ENCODE measurements around the gene ACKR4.
"Not testable (repeated sequence)": the region's sequence is repeated elsewhere in the genome, so short reads cannot be mapped to it uniquely, and the experiment has no call there.

The ACKR4 gene

DNA sequence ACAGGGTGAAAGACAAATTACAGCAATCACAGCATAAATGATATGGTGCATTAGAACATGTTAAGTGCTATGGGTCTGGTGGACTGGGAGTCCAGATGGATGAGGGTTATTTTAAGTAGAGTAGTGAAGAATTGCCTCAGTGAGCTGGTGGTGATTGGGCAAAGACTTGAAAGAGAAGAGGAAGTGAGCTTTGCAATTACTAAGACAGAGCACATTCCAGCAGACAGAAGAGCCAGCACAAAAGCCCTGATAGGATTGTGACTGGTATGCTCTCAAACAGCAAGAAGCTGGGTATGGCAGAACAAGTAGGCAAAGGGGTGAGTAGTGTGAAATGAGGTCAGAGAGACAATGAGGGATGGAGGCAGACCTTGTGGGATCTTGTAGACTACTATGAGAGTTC is 2.1 kb upstream of the ACKR4 start:
- DNase-seq = no peak

DNA sequence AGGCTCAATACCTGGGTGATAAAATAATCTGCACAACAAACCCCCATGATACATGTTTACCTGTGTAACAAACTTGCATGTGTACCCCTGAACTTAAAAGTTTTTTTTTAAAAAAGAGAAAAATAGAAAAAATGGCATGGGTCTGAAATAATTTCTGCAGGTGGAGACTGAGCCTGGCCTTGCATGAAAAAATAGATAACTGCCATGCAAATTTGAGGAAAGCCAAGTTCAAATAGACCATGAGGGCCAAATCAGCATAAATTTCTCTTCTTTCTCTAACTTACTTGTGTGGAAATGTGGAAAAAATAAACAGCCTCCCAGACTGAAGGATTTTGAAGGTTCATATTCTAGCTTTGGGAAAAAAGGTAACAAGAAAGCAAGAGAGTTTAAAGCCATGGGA is 744 bp upstream of the ACKR4 start:
- DNase-seq = peak in 1 of 2 experiments; percentile 38

GRCh38 chr3:132597660-132598059 is 590 bp downstream of the ACKR4 start:
- DNase-seq = no peak

DNA sequence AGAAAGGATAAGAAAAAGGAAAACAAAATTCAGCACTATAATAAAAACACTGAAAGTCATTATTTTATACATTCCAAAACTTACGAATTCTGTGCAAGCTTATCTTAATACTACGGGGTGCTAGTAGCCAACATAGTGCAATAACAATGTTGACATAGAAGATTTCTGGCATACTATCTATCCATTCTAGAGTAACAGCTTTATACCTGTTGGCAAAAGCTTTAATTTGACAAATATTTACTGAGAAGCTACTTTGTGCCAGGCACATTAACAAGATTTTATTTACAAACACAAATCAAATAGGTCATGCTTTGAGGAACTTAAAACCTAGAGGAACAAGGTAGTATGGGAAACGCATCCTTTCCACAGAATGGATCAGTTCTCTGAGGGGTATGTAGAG is 1.1 kb downstream of the ACKR4 start:
- DNase-seq = no peak

GRCh38 chr3:132600614-132601013 is 3.5 kb downstream of the ACKR4 start:
- not testable (repeated sequence) for DNase-seq

DNA sequence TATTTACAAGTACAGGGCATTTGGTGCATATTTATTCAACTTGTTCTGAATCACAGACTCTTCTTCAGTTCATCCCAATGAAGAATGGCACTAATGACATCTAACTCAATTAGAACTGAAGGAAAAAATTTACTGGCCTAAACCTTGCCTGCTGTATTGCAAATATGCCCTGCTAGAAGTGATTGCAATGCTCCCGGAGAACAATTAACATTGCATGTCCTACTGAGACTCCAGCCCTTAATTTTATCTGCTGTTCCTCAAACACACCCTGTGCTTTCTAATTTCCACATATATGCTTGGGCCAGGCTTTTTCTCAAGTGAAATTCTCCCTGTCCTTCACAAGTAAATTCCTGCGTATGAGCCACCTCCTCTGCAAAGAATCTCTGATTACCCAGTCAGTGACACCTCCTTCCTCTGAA is 8.3 kb downstream of the ACKR4 start:
- no peak for DNase-seq

- no peak for DNase-seq
These were observed 9.0 kb downstream of the ACKR4 start for GRCh38 chr3:132606085-132606484.

- DNase-seq = not testable (repeated sequence)
These were observed 9.6 kb downstream of the ACKR4 start for GRCh38 chr3:132606620-132607019.

GRCh38 chr3:132615301-132615700 is 18.2 kb downstream of the ACKR4 start:
- DNase-seq = not testable (repeated sequence)

DNA sequence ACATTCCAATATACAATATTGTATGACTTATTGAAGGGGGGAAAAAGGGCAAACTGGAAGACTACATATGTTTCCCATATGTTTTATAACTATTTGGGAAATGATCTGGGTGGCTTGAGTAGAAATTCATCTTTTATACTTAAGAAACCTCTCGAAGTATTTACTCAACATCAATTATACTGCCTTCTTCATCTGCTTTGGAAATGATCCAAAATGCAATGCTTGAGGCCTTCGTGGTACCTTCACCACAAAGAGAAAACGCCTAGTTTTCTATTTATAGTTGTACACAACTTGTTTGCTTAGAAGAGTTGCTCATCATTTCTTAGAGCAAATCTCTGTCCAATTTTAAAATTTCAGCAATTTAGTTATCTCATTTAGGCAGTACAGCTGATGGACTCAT is 18.8 kb downstream of the ACKR4 start:
- DNase-seq = no peak

GRCh38 chr3:132616780-132617179 is 19.7 kb downstream of the ACKR4 start:
- no peak for DNase-seq

GRCh38 chr3:132622148-132622547 is 25.1 kb downstream of the ACKR4 start:
- no peak for DNase-seq

DNA sequence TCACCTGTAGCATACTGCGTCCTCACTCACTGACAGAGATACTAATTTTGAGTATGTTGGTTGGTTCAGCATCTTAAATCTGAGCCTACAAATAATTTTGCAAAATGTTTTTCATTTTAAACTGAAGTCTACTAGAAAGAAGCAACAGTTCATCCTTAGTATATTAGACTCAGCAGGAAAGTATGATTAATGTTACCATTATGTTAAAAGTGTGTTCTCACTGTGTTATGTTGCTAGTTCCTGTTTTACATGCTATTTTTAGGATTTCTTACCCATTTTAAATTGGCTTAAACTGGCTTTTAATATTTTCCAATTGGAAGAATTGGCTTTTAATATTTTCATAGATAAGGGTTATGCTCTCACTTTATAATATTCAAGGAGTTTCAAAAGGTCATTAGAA is 25.7 kb downstream of the ACKR4 start:
- DNase-seq = no peak

- DNase-seq = no peak
These were observed 26.6 kb downstream of the ACKR4 start for GRCh38 chr3:132623646-132624045.

- DNase-seq = no peak
These were observed 27.7 kb downstream of the ACKR4 start for GRCh38 chr3:132624790-132625189.

- no peak for DNase-seq
These were observed 28.5 kb downstream of the ACKR4 start for GRCh38 chr3:132625613-132626012.

GRCh38 chr3:132626955-132627354 is 29.9 kb downstream of the ACKR4 start:
- DNase-seq = no peak

GRCh38 chr3:132628157-132628556 is 31.1 kb downstream of the ACKR4 start:
- DNase-seq = no peak

DNA sequence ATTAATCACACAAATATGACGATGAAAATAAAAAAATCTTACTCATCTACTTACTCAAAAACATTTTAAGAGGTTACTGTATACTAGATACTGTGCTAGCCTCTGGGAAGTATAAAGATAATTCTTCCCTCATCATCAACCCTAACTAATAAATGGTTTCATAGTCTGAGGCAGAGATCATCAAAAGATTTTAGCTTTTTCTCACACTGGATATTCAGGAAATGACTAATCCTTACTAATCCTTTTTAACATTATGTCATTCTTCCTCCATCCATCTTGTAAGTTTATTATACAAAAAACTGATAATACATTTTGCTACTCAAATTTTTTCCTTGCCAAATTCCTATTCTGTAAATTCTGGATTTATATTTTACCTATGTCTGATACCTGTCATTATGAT is 32.9 kb downstream of the ACKR4 start:
- DNase-seq = no peak

DNA sequence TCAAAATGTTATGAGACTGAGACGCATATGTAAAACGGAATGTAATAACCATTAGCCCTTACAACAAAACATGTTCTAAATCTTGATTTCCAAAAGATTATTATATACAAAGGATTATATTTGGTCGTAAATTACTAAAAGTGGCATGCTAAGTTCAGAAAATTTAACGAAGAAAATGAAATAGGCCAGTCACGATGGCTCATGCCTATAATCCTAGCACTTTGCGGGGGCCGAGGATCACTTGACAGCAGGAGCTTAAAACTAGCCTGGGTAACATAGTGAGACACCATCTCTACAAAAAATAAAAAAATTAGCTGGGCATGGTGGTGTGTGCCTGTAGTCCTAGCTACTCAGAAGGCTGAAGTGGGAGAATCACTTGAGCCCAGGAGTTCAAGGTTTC is 33.5 kb downstream of the ACKR4 start:
- no peak for DNase-seq

GRCh38 chr3:132635052-132635451 is 38.0 kb downstream of the ACKR4 start:
- DNase-seq = no peak

- no peak for DNase-seq
These were observed 40.5 kb downstream of the ACKR4 start for GRCh38 chr3:132637590-132637989.

DNA sequence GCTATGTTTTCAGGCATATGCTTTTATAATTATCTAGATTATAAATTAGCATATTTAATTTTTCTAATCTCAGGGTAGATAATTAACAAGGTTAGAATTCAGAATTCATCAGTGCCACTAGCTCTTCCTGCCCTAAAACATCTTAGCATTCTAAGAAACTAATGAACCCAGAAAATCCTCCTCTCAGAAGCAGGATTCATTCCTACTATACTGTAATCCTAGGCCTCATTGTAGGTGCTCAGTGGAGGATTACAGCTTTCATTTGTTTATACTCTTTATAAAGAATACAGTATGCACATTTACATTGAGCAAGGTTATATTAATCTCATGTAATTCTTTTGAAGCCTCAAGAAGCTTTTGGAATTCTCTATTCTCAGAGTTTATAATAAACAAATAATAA is 41.6 kb downstream of the ACKR4 start:
- DNase-seq = no peak

DNA sequence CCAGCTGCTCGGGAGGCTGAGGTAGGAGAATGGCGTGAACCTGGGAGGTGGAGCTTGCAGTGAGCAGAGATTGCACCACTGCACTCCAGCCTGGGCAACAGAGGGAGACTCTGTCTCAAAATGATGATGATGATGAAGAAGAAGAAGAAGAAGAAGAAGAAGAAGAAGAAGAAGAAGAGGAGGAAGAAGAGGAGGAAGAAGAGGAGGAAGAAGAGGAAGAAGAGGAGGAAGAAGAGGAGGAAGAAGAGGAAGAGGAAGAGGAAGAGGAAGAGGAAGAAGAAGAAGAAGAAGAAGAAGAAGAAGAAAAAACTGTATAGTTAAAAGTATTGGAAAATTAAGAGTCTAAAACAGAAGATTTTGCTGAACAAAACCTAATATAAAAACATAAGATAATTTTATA is 44.4 kb downstream of the ACKR4 start:
- not testable (repeated sequence) for DNase-seq

DNA sequence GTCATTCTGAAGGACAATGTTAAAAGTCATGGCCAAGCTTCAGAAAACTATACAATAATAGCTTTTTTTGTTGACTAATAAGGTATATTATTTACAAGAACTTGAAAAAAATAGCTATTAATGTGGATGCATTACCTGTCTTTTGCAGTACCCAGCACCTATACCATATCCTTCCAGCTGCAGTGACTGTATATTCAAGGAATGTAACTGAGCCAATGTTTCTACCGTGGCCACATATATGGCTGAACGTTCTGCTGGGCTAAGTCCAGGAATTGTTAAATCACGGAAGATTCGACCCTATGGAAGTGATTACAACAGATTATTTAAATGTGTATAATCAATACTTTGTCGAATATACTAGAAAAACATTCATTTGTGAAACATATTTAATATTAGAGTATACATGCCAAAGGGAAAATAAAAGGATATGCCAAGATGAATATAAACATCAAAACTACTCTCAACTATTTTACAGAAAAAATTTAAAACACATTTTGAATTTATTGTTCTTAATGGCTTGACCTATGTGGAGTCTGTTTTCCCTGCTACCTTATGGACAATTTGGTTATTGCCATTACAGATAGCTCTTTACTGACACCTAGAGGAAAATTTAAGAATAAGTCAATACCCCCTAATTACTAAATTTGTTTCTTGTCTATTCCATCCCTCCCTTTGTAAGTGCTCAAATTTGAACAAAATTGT is 44.9 kb downstream of the ACKR4 start:
- DNase-seq = peak; percentile 4 to 66

DNA sequence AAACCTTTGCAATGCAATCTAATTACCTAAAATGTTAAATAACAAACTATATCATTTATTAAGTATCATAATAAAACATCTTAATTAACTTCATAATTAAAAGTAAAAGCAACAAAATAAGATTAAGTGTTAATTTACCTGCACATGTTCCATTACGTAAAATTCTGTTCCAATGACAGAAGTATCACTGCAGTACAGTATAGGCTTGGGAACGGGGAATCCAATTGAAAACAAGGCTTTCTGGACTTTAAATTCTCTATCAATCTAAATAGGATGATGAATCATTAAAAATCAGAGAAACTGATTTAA is 45.4 kb downstream of the ACKR4 start:
- no peak for DNase-seq

All from NCI-H526 (cell line).